HAP-1 (cell line): ENCODE data around the gene UNC5C.

Experiments
- DNase-seq, 2 experiments: peaks; one replicate each; pipeline ENCODE4 v3.0.0-alpha.2; 2016 to 2020; ENCODE audit warnings: low spot score in 2 of 2
- H3K27me3 ChIP-seq: fragments of 250-450 bp; sonication (Bioruptor Pico); 2 replicates; pipeline ENCODE4 v1.5.1; 2020; ENCODE audit warnings: low read depth, mild to moderate bottlenecking, moderate library complexity
- H3K36me3 ChIP-seq: fragments of 250-450 bp; sonication (Bioruptor Pico); replicated peaks from 2 replicates; pipeline ENCODE4 v1.5.1; 2020; ENCODE audit warnings: mild to moderate bottlenecking
- H3K4me1 ChIP-seq: fragments of 250-450 bp; sonication (Bioruptor Pico); 2 replicates; pipeline ENCODE4 v1.5.1; 2020; ENCODE audit warnings: mild to moderate bottlenecking
- H3K4me3 ChIP-seq: fragments of 250-450 bp; sonication (Bioruptor Pico); 2 replicates; pipeline ENCODE4 v1.5.1; 2020; ENCODE audit warnings: mild to moderate bottlenecking, moderate library complexity
- H3K9me3 ChIP-seq: fragments of 250-450 bp; sonication (Bioruptor Pico); 2 replicates; pipeline ENCODE4 v1.5.1; 2020; ENCODE audit warnings: mild to moderate bottlenecking, moderate library complexity
- in situ Hi-C: fragments of 300-500 bp; cut with MboI; formaldehyde crosslinking; loops from 3 replicates; pipeline ENCODE4 v1.14.3; 2020; ENCODE audit warnings: low sequenced_read_pairs, inconsistent platforms, mixed read lengths

Gene UNC5C

GRCh38 chr4:95522682-95523530 lies 25.9 kb downstream of the UNC5C start:
- Histone ChIP-seq H3K9me3 (no peaks in the 10 kb centered on the region), H3K4me1 (no peaks in the 10 kb centered on the region), H3K27me3 (no peaks in the 10 kb centered on the region), H3K4me3 (no peak overlapping the region), H3K36me3 (no peaks in the 10 kb centered on the region)
- DNase-seq = no peak
- in situ Hi-C loops = no loop called here

- in situ Hi-C loops = no loop called here
- H3K4me3 ChIP-seq = no peak overlapping the region
- peaks cover 2% of the 10 kb centered on the region; the same call in 1 of the 2 replicates for H3K4me1 ChIP-seq
- H3K27me3 ChIP-seq = no peaks in the 10 kb centered on the region
- H3K9me3 ChIP-seq = no peaks in the 10 kb centered on the region
- DNase-seq = no peak
- H3K36me3 ChIP-seq = no peaks in the 10 kb centered on the region
Observed at GRCh38 chr4:95517576-95518345, 31.0 kb downstream of the UNC5C start.

- Histone ChIP-seq H3K4me1 (peaks cover 6% of the 10 kb centered on the region), H3K27me3 (no peaks in the 10 kb centered on the region), H3K9me3 (no peaks in the 10 kb centered on the region), H3K36me3 (no peaks in the 10 kb centered on the region), H3K4me3 (no peak overlapping the region)
- in situ Hi-C loops = no loop called here
- no peak for DNase-seq
Observed at GRCh38 chr4:95516528-95517017, 32.2 kb downstream of the UNC5C start.

GRCh38 chr4:95515589-95515988 lies 33.2 kb downstream of the UNC5C start:
- Histone ChIP-seq H3K27me3 (no peaks in the 10 kb centered on the region), H3K4me1 (peaks cover 6% of the 10 kb centered on the region), H3K4me3 (no peak overlapping the region), H3K9me3 (no peaks in the 10 kb centered on the region), H3K36me3 (no peaks in the 10 kb centered on the region)
- DNase-seq = no peak
- in situ Hi-C loops = no loop called here

GRCh38 chr4:95513022-95513421 lies 35.8 kb downstream of the UNC5C start:
- H3K4me1 ChIP-seq = peaks cover 6% of the 10 kb centered on the region
- no peak for DNase-seq
- H3K4me3 ChIP-seq = no peak overlapping the region
- no peaks in the 10 kb centered on the region for H3K36me3 ChIP-seq
- H3K27me3 ChIP-seq = no peaks in the 10 kb centered on the region
- no peaks in the 10 kb centered on the region for H3K9me3 ChIP-seq
- in situ Hi-C loops = no loop called here

- Histone ChIP-seq H3K9me3 (no peaks in the 10 kb centered on the region), H3K36me3 (no peaks in the 10 kb centered on the region), H3K27me3 (no peaks in the 10 kb centered on the region), H3K4me3 (no peak overlapping the region), H3K4me1 (peaks cover 6% of the 10 kb centered on the region)
- DNase-seq = no peak
- in situ Hi-C loops = no loop called here
Observed at GRCh38 chr4:95511477-95511876, 37.3 kb downstream of the UNC5C start.

GRCh38 chr4:95510877-95511276 lies 37.9 kb downstream of the UNC5C start:
- Histone ChIP-seq H3K4me1 (peaks cover 6% of the 10 kb centered on the region), H3K4me3 (no peak overlapping the region), H3K27me3 (no peaks in the 10 kb centered on the region), H3K36me3 (no peaks in the 10 kb centered on the region), H3K9me3 (no peaks in the 10 kb centered on the region)
- in situ Hi-C loops = no loop called here
- no peak for DNase-seq

GRCh38 chr4:95510145-95510544 lies 38.6 kb downstream of the UNC5C start:
- H3K4me1 ChIP-seq = peaks cover 6% of the 10 kb centered on the region
- H3K36me3 ChIP-seq = no peaks in the 10 kb centered on the region
- H3K9me3 ChIP-seq = no peaks in the 10 kb centered on the region
- peak in 1 of 2 experiments; percentile 38 for DNase-seq
- H3K27me3 ChIP-seq = no peaks in the 10 kb centered on the region
- in situ Hi-C loops = no loop called here
- H3K4me3 ChIP-seq = no peak overlapping the region

- H3K27me3 ChIP-seq = no peaks in the 10 kb centered on the region
- H3K36me3 ChIP-seq = no peaks in the 10 kb centered on the region
- H3K9me3 ChIP-seq = no peaks in the 10 kb centered on the region
- peaks cover 6% of the 10 kb centered on the region for H3K4me1 ChIP-seq
- H3K4me3 ChIP-seq = no peak overlapping the region
- DNase-seq = no peak
- in situ Hi-C loops = no loop called here
Observed at GRCh38 chr4:95508421-95508820, 40.4 kb downstream of the UNC5C start.

GRCh38 chr4:95507561-95507960 lies 41.2 kb downstream of the UNC5C start:
- Histone ChIP-seq H3K4me3 (no peak overlapping the region), H3K9me3 (no peaks in the 10 kb centered on the region), H3K4me1 (peaks cover 3% of the 10 kb centered on the region), H3K36me3 (no peaks in the 10 kb centered on the region), H3K27me3 (no peaks in the 10 kb centered on the region)
- in situ Hi-C loops = no loop called here
- no peak for DNase-seq

GRCh38 chr4:95507147-95507546 lies 41.6 kb downstream of the UNC5C start:
- in situ Hi-C loops = no loop called here
- H3K4me1 ChIP-seq = peaks cover 3% of the 10 kb centered on the region
- no peak overlapping the region for H3K4me3 ChIP-seq
- H3K9me3 ChIP-seq = no peaks in the 10 kb centered on the region
- no peak for DNase-seq
- no peaks in the 10 kb centered on the region for H3K36me3 ChIP-seq
- no peaks in the 10 kb centered on the region for H3K27me3 ChIP-seq

- in situ Hi-C loops = no loop called here
- no peak for DNase-seq
- no peaks in the 10 kb centered on the region for H3K9me3 ChIP-seq
- H3K4me1 ChIP-seq = no peaks in the 10 kb centered on the region
- H3K27me3 ChIP-seq = no peaks in the 10 kb centered on the region
- H3K4me3 ChIP-seq = no peak overlapping the region
- no peaks in the 10 kb centered on the region for H3K36me3 ChIP-seq
Observed at GRCh38 chr4:95506264-95506663, 42.5 kb downstream of the UNC5C start.

GRCh38 chr4:95505799-95506198 lies 43.0 kb downstream of the UNC5C start:
- H3K36me3 ChIP-seq = no peaks in the 10 kb centered on the region
- H3K4me3 ChIP-seq = no peak overlapping the region
- no peaks in the 10 kb centered on the region for H3K4me1 ChIP-seq
- DNase-seq = no peak
- H3K27me3 ChIP-seq = no peaks in the 10 kb centered on the region
- in situ Hi-C loops = no loop called here
- H3K9me3 ChIP-seq = no peaks in the 10 kb centered on the region

- DNase-seq = peak in 1 of 2 experiments; percentile 62
- in situ Hi-C loops = no loop called here
- no peaks in the 10 kb centered on the region for H3K27me3 ChIP-seq
- H3K4me3 ChIP-seq = no peak overlapping the region
- H3K9me3 ChIP-seq = no peaks in the 10 kb centered on the region
- no peaks in the 10 kb centered on the region for H3K36me3 ChIP-seq
- H3K4me1 ChIP-seq = no peaks in the 10 kb centered on the region
Observed at GRCh38 chr4:95505151-95505550, 43.6 kb downstream of the UNC5C start.
